Karpas-422 (cell line): Measurements from ENCODE around the gene ICA1L. TPM values are rescaled to one million over a fixed set of nuclear protein-coding genes. Genes with fewer than 3 reads are reported as not detected.
"Not testable (repeated sequence)": the region's sequence is repeated elsewhere in the genome, so short reads cannot be mapped to it uniquely, and the experiment has no call there.

Experiments
- DNase-seq: peaks from one replicate; pipeline ENCODE4 v3.0.0-alpha.2; 2015
- H2AFZ ChIP-seq: fragments of 200-600 bp; sonication (generic); 2 replicates; pipeline ENCODE4 v1.6.1; 2014; ENCODE audit warnings: antibody characterized with exemption, low read length, mixed read lengths
- H3K27ac ChIP-seq: fragments of 200-600 bp; sonication (generic); 2 replicates; pipeline ENCODE4 v1.5.1; 2014; ENCODE audit warnings: mild to moderate bottlenecking, low read length, moderate library complexity
- H3K27me3 ChIP-seq: fragments of 200-600 bp; sonication (generic); 2 replicates; pipeline ENCODE4 v1.6.1; 2014; ENCODE audit warnings: low read length, mixed read lengths
- H3K36me3 ChIP-seq: fragments of 200-600 bp; sonication (generic); 2 replicates; pipeline ENCODE4 v1.6.1; 2014; ENCODE audit warnings: low read length, mixed read lengths; ENCODE audit not compliant: insufficient read depth
- H3K4me1 ChIP-seq: fragments of 200-600 bp; sonication (generic); 2 replicates; pipeline ENCODE4 v1.6.1; 2014; ENCODE audit warnings: mild to moderate bottlenecking, low read length, mixed read lengths
- H3K4me2 ChIP-seq: fragments of 200-600 bp; sonication (generic); 2 replicates; pipeline ENCODE4 v1.6.1; 2014; ENCODE audit warnings: low read length, low read depth, mild to moderate bottlenecking; ENCODE audit not compliant: poor library complexity, severe bottlenecking
- H3K4me3 ChIP-seq: fragments of 200-600 bp; sonication (generic); 2 replicates; pipeline ENCODE4 v1.5.1; 2014; ENCODE audit warnings: mild to moderate bottlenecking, antibody characterized with exemption, low read length, mixed read lengths
- H3K79me2 ChIP-seq: fragments of 200-600 bp; sonication (generic); 2 replicates; pipeline ENCODE4 v1.6.1; 2014; ENCODE audit warnings: mild to moderate bottlenecking, low read length, mixed read lengths
- H3K9ac ChIP-seq: fragments of 200-600 bp; sonication (generic); 2 replicates; pipeline ENCODE4 v1.6.0; 2014; ENCODE audit warnings: low read length
- H3K9me2 ChIP-seq: fragments of 200-600 bp; sonication (generic), shearing (Covaris generic); replicated peaks from 2 replicates; pipeline ENCODE4 v1.6.0; 2014; ENCODE audit warnings: mild to moderate bottlenecking, low read length, moderate library complexity; ENCODE audit not compliant: insufficient read depth
- H3K9me3 ChIP-seq: fragments of 300-700, 200-600 bp; sonication (generic); 2 replicates; pipeline ENCODE4 v1.6.1; 2014; ENCODE audit warnings: low read length, mixed read lengths
- H4K20me1 ChIP-seq: fragments of 200-600 bp; sonication (generic); 2 replicates; pipeline ENCODE4 v1.6.1; 2014; ENCODE audit warnings: mild to moderate bottlenecking, antibody characterized with exemption, low read length, low read depth; ENCODE audit not compliant: insufficient read depth
- total RNA-seq: library from RNA; depleted of rRNA; stranded (reverse); fragments of >200 nt; shearing (Covaris generic); gene quantifications from 2 replicates; pipeline ENCODE4 v1.2.3, GENCODE V29; 2014; ENCODE audit warnings: low replicate concordance; rRNA removed

ICA1L gene
- total RNA-seq: 10.1 and 13.2 TPM in 2 replicates

GRCh38 chr2:202871300-202872141 is at the start of gene ICA1L:
ICA1L (minus strand) TSS chr2:202871766; CDS start chr2:202829009, 42,757 bp downstream.
- peak; percentile 89 for DNase-seq
- H3K79me2 ChIP-seq: peaks cover 10% of the 10 kb centered on the region; the same call in 1 of the 2 replicates
- H3K9ac ChIP-seq: peak within 1 kb of the TSS; percentile 79
- peak within 1 kb of the TSS; percentile 91 for H2AFZ ChIP-seq
- H3K4me2 ChIP-seq: peak within 1 kb of the TSS; percentile 89
- H3K9me3 ChIP-seq: no peaks in the 10 kb centered on the region
- no peaks in the 10 kb centered on the region for H3K27me3 ChIP-seq
- H4K20me1 ChIP-seq: no peaks in the 10 kb centered on the region
- H3K9me2 ChIP-seq: no peaks in the 10 kb centered on the region
- peaks cover 20% of the 10 kb centered on the region for H3K4me1 ChIP-seq
- H3K4me3 ChIP-seq: peak within 1 kb of the TSS; percentile 85
- H3K36me3 ChIP-seq: no peaks in the 10 kb centered on the region
- peak within 1 kb of the TSS; percentile 68 for H3K27ac ChIP-seq

GRCh38 chr2:202918860-202919259 is 47.3 kb upstream of the ICA1L start:
- no peak overlapping the region for H3K4me2 ChIP-seq
- no peak overlapping the region for H2AFZ ChIP-seq
- H3K9ac ChIP-seq: no peak overlapping the region

GRCh38 chr2:202912342-202913201 is 41.0 kb upstream of the ICA1L start:
- peaks cover 46% of the 10 kb centered on the region for H3K79me2 ChIP-seq
- H3K9ac ChIP-seq: peak overlapping the region; percentile 87
- not testable (repeated sequence) for H3K36me3 ChIP-seq, H4K20me1 ChIP-seq, H3K9me2 ChIP-seq, H2AFZ ChIP-seq, H3K27me3 ChIP-seq, H3K9me3 ChIP-seq
- H3K4me1 ChIP-seq: peaks cover 27% of the 10 kb centered on the region
- peak overlapping the region; percentile 99 for H3K4me3 ChIP-seq
- peak overlapping the region; percentile 93 for H3K4me2 ChIP-seq
- H3K27ac ChIP-seq: peak overlapping the region; percentile 94
- peak; percentile 41 for DNase-seq

More at GRCh38 chr2:202918860-202919259, 47.3 kb upstream of the ICA1L start:
- Histone ChIP-seq H3K79me2 (no peaks in the 10 kb centered on the region), H3K9me2 (no peaks in the 10 kb centered on the region), H3K9me3 (no peaks in the 10 kb centered on the region), H3K27me3 (no peaks in the 10 kb centered on the region), H4K20me1 (no peaks in the 10 kb centered on the region), H3K4me3 (no peak overlapping the region), H3K27ac (no peak overlapping the region), H3K36me3 (no peaks in the 10 kb centered on the region), H3K4me1 (peaks cover under 1% of the 10 kb centered on the region; the same call in 1 of the 2 replicates)
- peak; percentile 44 for DNase-seq

GRCh38 chr2:202911512-202912341 is 40.2 kb upstream of the ICA1L start, which contains the start of the genes CARF and WDR12:
CARF (plus strand) TSS chr2:202912275; CDS start chr2:202941903, 29,628 bp downstream.
WDR12 (minus strand) TSS chr2:202911673; CDS start chr2:202911476, 197 bp downstream.
- Histone ChIP-seq H3K4me2 (peak within 1 kb of the TSS; percentile 93), H2AFZ (peak within 1 kb of the TSS; percentile 93), H3K4me1 (peaks cover 27% of the 10 kb centered on the region), H3K36me3 (peaks cover 9% of the 10 kb centered on the region), H3K4me3 (peak within 1 kb of the TSS; percentile 99), H3K27ac (peak within 1 kb of the TSS; percentile 94), H3K9ac (peak within 1 kb of the TSS; percentile 87), H3K79me2 (peaks cover 54% of the 10 kb centered on the region), H3K27me3 (no peaks in the 10 kb centered on the region), H3K9me3 (no peaks in the 10 kb centered on the region), H3K9me2 (no peaks in the 10 kb centered on the region), H4K20me1 (no peaks in the 10 kb centered on the region)
- DNase-seq: peak; percentile 96

- H3K27me3 ChIP-seq: no peaks in the 10 kb centered on the region
- peak overlapping the region; percentile 94 for H3K27ac ChIP-seq
- H3K4me2 ChIP-seq: peak overlapping the region; percentile 93
- no peak for DNase-seq
- H4K20me1 ChIP-seq: no peaks in the 10 kb centered on the region
- H3K4me1 ChIP-seq: peaks cover 27% of the 10 kb centered on the region
- peak overlapping the region; percentile 93 for H2AFZ ChIP-seq
- peak overlapping the region; percentile 99 for H3K4me3 ChIP-seq
- peaks cover 58% of the 10 kb centered on the region for H3K79me2 ChIP-seq
- peak overlapping the region; percentile 87 for H3K9ac ChIP-seq
- H3K9me2 ChIP-seq: no peaks in the 10 kb centered on the region
- H3K9me3 ChIP-seq: no peaks in the 10 kb centered on the region
- H3K36me3 ChIP-seq: peaks cover 13% of the 10 kb centered on the region
Observed at GRCh38 chr2:202911203-202911511, 39.6 kb upstream of the ICA1L start.

GRCh38 chr2:202910698-202911097 is 39.1 kb upstream of the ICA1L start:
- Histone ChIP-seq H3K79me2 (peaks cover 63% of the 10 kb centered on the region), H3K4me1 (peaks cover 27% of the 10 kb centered on the region), H3K4me2 (peak overlapping the region; percentile 93), H4K20me1 (no peaks in the 10 kb centered on the region), H3K9me2 (no peaks in the 10 kb centered on the region), H3K36me3 (peaks cover 17% of the 10 kb centered on the region), H3K27me3 (no peaks in the 10 kb centered on the region), H3K27ac (peak overlapping the region; percentile 94), H3K4me3 (peak overlapping the region; percentile 99), H2AFZ (no peak overlapping the region), H3K9me3 (no peaks in the 10 kb centered on the region), H3K9ac (peak overlapping the region; percentile 87)
- peak; percentile 48 for DNase-seq

- not testable (repeated sequence) for H3K9me3 ChIP-seq, DNase-seq, H3K27me3 ChIP-seq, H2AFZ ChIP-seq, H4K20me1 ChIP-seq, H3K9me2 ChIP-seq
- H3K27ac ChIP-seq: peak overlapping the region; percentile 94; the same call in 1 of the 2 replicates
- H3K9ac ChIP-seq: peak overlapping the region; percentile 87
- H3K4me3 ChIP-seq: peak overlapping the region; percentile 99
- peak overlapping the region; percentile 93 for H3K4me2 ChIP-seq
- H3K79me2 ChIP-seq: peaks cover 67% of the 10 kb centered on the region
- H3K4me1 ChIP-seq: peaks cover 27% of the 10 kb centered on the region
- H3K36me3 ChIP-seq: peaks cover 22% of the 10 kb centered on the region
Observed at GRCh38 chr2:202910250-202910649, 38.7 kb upstream of the ICA1L start.
